B cell (primary cell): Measurements from ENCODE around the gene TMEM208. TPM values are rescaled to one million over a fixed set of nuclear protein-coding genes. Genes with fewer than 3 reads are reported as not detected.

Source experiments
- ATAC-seq: fragments of 200-7000 bp; cut with Tn5 transposase; one replicate; pipeline ENCODE4 v1.10.0; 2021; ENCODE audit warnings: low read depth, mild to moderate bottlenecking, moderate number of reproducible peaks, moderate library complexity
- CTCF ChIA-PET: fragments of 350-600 bp; sonication (Branson Sonifier 250); formaldehyde crosslinking; loops from one replicate; lab custom pipeline; 2021; ENCODE audit warnings: antibody characterized with exemption, inconsistent platforms; lab: Charles Lee
- POLR2A ChIA-PET: fragments of 350-600 bp; sonication (Branson Sonifier 250); formaldehyde crosslinking; loops from one replicate; lab custom pipeline; 2021; ENCODE audit warnings: antibody characterized with exemption; lab: Charles Lee
- DNase-seq: peaks from one replicate; pipeline ENCODE4 v3.0.0; 2013
- H2AFZ ChIP-seq: 2 replicates; pipeline ENCODE4 v1.6.1; 2012; ENCODE audit warnings: mild to moderate bottlenecking, low read depth, low read length; ENCODE audit not compliant: insufficient read depth, poor library complexity, severe bottlenecking
- H3K27ac ChIP-seq, 2 donors: 1 replicate in 1 of 2; 2 replicates in 1 of 2; pipeline ENCODE4 v1.5.1; 2012 to 2013; ENCODE audit warnings: low read length in 2 of 2, mild to moderate bottlenecking in 2 of 2, moderate library complexity in 1 of 2
- H3K27me3 ChIP-seq, 4 experiments: fragments of 200-600 bp in 1 of 4; sonication (generic) in 1 of 4; replicated peaks in 1 of 4; 1 replicate in 2 of 4; 2 replicates in 2 of 4; pipeline versions ENCODE4 v1.6.1 to v1.7.0; 2013 to 2016; ENCODE audit warnings: low read length in 3 of 4, mild to moderate bottlenecking in 2 of 4, mixed read lengths in 1 of 4, moderate library complexity in 1 of 4; ENCODE audit not compliant: insufficient read depth in 4 of 4, control insufficient read depth in 3 of 4; ENCODE audit errors: control extremely low read depth in 1 of 4
- H3K36me3 ChIP-seq, 2 experiments: replicated peaks in 1 of 2; 1 replicate in 1 of 2; 2 replicates in 1 of 2; pipeline versions ENCODE4 v1.6.1 to v1.7.1; 2013; ENCODE audit warnings: low read length in 1 of 2; ENCODE audit not compliant: insufficient read depth in 2 of 2, control insufficient read depth in 1 of 2; ENCODE audit errors: control extremely low read depth in 1 of 2, extremely low read depth in 1 of 2
- H3K4me1 ChIP-seq, 2 donors: fragments of 200-600 bp in 1 of 2; sonication (generic) in 1 of 2; 1 replicate in 1 of 2; 2 replicates in 1 of 2; pipeline versions ENCODE4 v1.5.1 to v1.6.1; 2013 to 2017; ENCODE audit warnings: low read length in 2 of 2; ENCODE audit not compliant: control insufficient read depth in 2 of 2, insufficient read depth in 2 of 2
- H3K4me2 ChIP-seq: replicated peaks from 2 replicates; pipeline ENCODE3; 2012; ENCODE audit warnings: mild to moderate bottlenecking, low read depth, low read length; ENCODE audit not compliant: poor library complexity, severe bottlenecking
- H3K4me3 ChIP-seq, 5 experiments: fragments of 200-600 bp in 1 of 5; sonication (generic) in 1 of 5; 1 replicate in 3 of 5; 2 replicates in 2 of 5; pipeline versions ENCODE4 v1.5.1 to v1.7.0; 2011 to 2016; ENCODE audit warnings: low read length in 4 of 5, mild to moderate bottlenecking in 4 of 5, low read depth in 2 of 5, control low read depth in 1 of 5, moderate library complexity in 1 of 5; ENCODE audit not compliant: insufficient read depth in 1 of 5; ENCODE audit errors: control extremely low read depth in 1 of 5, extremely low read depth in 1 of 5
- H3K79me2 ChIP-seq: fragments of 200-600 bp; sonication (generic); one replicate; pipeline ENCODE4 v1.6.0; 2016; ENCODE audit warnings: low read length; ENCODE audit not compliant: control insufficient read depth, insufficient read depth
- H3K9ac ChIP-seq: fragments of 200-600 bp; sonication (generic); 2 replicates; pipeline ENCODE4 v1.6.1; 2017; ENCODE audit warnings: mild to moderate bottlenecking, low read length, moderate library complexity
- H3K9me3 ChIP-seq, 3 donors: one replicate each; pipeline versions ENCODE4 v1.6.1 to v1.7.1; 2013; ENCODE audit warnings: low read length in 2 of 3; ENCODE audit not compliant: control insufficient read depth in 2 of 3, insufficient read depth in 1 of 3; ENCODE audit errors: control extremely low read depth in 1 of 3
- H4K20me1 ChIP-seq: 2 replicates; pipeline ENCODE4 v1.6.0; 2012; ENCODE audit warnings: mild to moderate bottlenecking, low read length; ENCODE audit not compliant: insufficient read depth, control insufficient read depth, poor library complexity, severe bottlenecking
- H3K27ac Mint-ChIP-seq: one replicate; pipeline ENCODE4 v1.8.0; 2021; ENCODE audit warnings: mixed read lengths
- H3K27me3 Mint-ChIP-seq: one replicate; pipeline ENCODE4 v1.8.0; 2021; ENCODE audit warnings: mixed read lengths
- H3K4me1 Mint-ChIP-seq: one replicate; pipeline ENCODE4 v1.8.0; 2021; ENCODE audit warnings: mixed read lengths
- H3K4me3 Mint-ChIP-seq: one replicate; pipeline ENCODE4 v1.8.0; 2021; ENCODE audit warnings: mixed read lengths
- H3K9me3 Mint-ChIP-seq: one replicate; pipeline ENCODE4 v1.8.0; 2022; ENCODE audit warnings: mixed read lengths; ENCODE audit not compliant: insufficient read depth
- EZH2 ChIP-seq: IDR thresholded peaks from 2 replicates; pipeline ENCODE4 v1.6.1; 2012; ENCODE audit warnings: borderline replicate concordance, low read depth, mild to moderate bottlenecking, moderate library complexity, low read length; ENCODE audit not compliant: insufficient read depth, poor library complexity, severe bottlenecking
- WGBS: methylation state at CpG from one replicate; pipeline ENCODE4 v1.1.5; 2013; ENCODE audit warnings: missing lambda C conversion rate; ENCODE audit not compliant: insufficient coverage; 5-methylcytosine and 5-hydroxymethylcytosine counted together
- intact Hi-C: fragments of 100-400 bp; cut with micrococcal nuclease; formaldehyde crosslinking; loops from one replicate; pipeline ENCODE4 v1.10.0; 2022
- polyA plus RNA-seq: library from polyadenylated mRNA; depleted of rRNA; stranded (reverse); fragments of >200 nt; gene quantifications from 2 replicates; pipeline ENCODE4 v1.2.3, GENCODE V29; 2012
- total RNA-seq, 2 donors: library from RNA; stranded (reverse); fragments of 120-200 nt in 1 of 2; gene quantifications; 1 replicate in 1 of 2; 2 replicates in 1 of 2; pipeline versions ENCODE4 v1.2.3 to v1.2.4, GENCODE V29; 2013 to 2022
- TF ChIP-seq, protein P1 (sequence below): fragments of 200-600 bp; IDR thresholded peaks from one replicate; pipeline ENCODE4 v1.8.0; 2022; ENCODE audit warnings: antibody characterized with exemption, mild to moderate bottlenecking

Gene TMEM208
- total and polyA plus RNA-seq, 2 donors (not counting 1 experiment from before 2014, with no cell fraction given): 36.1 to 40.4 TPM

GRCh38 chr16:67269766-67270165, 42.8 kb downstream of the TMEM208 start:
- Histone ChIP-seq H3K9ac (no peak overlapping the region), H3K36me3 (no peaks in the 10 kb centered on the region), H4K20me1 (no peaks in the 10 kb centered on the region), H3K4me2 (no peak overlapping the region), H3K9me3 (no peaks in the 10 kb centered on the region), H3K4me1 (no peaks in the 10 kb centered on the region), H3K79me2 (no peaks in the 10 kb centered on the region), H3K27ac (no peak overlapping the region), H3K27me3 (no peaks in the 10 kb centered on the region), H2AFZ (no peak overlapping the region), H3K4me3 (no peak overlapping the region)
- TF ChIP-seq, protein P1, sequence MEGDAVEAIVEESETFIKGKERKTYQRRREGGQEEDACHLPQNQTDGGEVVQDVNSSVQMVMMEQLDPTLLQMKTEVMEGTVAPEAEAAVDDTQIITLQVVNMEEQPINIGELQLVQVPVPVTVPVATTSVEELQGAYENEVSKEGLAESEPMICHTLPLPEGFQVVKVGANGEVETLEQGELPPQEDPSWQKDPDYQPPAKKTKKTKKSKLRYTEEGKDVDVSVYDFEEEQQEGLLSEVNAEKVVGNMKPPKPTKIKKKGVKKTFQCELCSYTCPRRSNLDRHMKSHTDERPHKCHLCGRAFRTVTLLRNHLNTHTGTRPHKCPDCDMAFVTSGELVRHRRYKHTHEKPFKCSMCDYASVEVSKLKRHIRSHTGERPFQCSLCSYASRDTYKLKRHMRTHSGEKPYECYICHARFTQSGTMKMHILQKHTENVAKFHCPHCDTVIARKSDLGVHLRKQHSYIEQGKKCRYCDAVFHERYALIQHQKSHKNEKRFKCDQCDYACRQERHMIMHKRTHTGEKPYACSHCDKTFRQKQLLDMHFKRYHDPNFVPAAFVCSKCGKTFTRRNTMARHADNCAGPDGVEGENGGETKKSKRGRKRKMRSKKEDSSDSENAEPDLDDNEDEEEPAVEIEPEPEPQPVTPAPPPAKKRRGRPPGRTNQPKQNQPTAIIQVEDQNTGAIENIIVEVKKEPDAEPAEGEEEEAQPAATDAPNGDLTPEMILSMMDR: no peak
- no peak for TF ChIP-seq EZH2
- Mint-ChIP-seq H3K27ac (no peak overlapping the region), H3K27me3 (peaks cover 3% of the 10 kb centered on the region), H3K9me3 (no peaks in the 10 kb centered on the region), H3K4me1 (no peaks in the 10 kb centered on the region), H3K4me3 (no peak overlapping the region)
- ATAC-seq: no peak
- CTCF ChIA-PET: interaction anchor here (0.7 to 1.4 kb wide), 3 partner anchors 9 to 74 kb away, joined by 3 to 5 read pairs (median 3); no protein-coding TSS in a partner anchor
- intact Hi-C loops: no loop called here
- POLR2A ChIA-PET: no interaction called here
- 66% methylated on average over 3 of the region's 5 CpGs for WGBS
- no peak for DNase-seq

GRCh38 chr16:67270931-67271338, 44.0 kb downstream of the TMEM208 start:
- Histone ChIP-seq H3K4me2 (no peak overlapping the region), H4K20me1 (no peaks in the 10 kb centered on the region), H3K79me2 (no peaks in the 10 kb centered on the region), H2AFZ (no peak overlapping the region), H3K27ac (no peak overlapping the region), H3K9me3 (no peaks in the 10 kb centered on the region), H3K4me1 (no peaks in the 10 kb centered on the region), H3K9ac (no peak overlapping the region), H3K36me3 (no peaks in the 10 kb centered on the region), H3K27me3 (no peaks in the 10 kb centered on the region), H3K4me3 (no peak overlapping the region)
- H3K4me3 Mint-ChIP-seq: no peak overlapping the region
- CTCF ChIA-PET: interaction anchor here (0.6 kb wide), 1 partner anchor 42 kb away, joined by 3 read pairs; no protein-coding TSS in a partner anchor
- intact Hi-C loops: no loop called here
- ATAC-seq (no peak), DNase-seq (no peak)
- no peaks in the 10 kb centered on the region for H3K4me1 Mint-ChIP-seq
- H3K27me3 Mint-ChIP-seq: peaks cover 3% of the 10 kb centered on the region
- TF ChIP-seq EZH2: no peak
- no peak overlapping the region for H3K27ac Mint-ChIP-seq
- H3K9me3 Mint-ChIP-seq: no peaks in the 10 kb centered on the region
- WGBS: 88% methylated on average over 9 of the region's 11 CpGs
- POLR2A ChIA-PET: no interaction called here
